ENCODE data around the gene RARB.

DNA sequence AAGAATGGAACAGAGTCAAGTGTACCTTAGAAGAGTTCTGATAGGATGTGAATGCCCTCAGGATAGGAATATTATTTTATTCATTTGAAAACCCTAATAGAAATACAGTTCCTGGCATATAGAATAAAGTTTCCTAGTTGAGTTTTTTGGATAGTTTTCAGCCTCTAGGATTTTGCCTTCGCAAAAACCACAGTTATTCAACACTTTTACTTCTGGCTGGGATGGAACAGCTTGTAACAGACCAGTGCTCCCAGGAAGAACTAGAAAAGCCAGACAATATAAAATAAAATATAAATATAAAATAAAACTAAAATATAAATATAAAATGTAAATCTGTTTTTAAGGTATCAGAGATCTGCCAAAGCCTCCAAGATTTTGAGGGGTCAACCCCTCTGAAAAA lies 27.5 kb upstream of the RARB start:
- TF ChIP-seq, protein P1, sequence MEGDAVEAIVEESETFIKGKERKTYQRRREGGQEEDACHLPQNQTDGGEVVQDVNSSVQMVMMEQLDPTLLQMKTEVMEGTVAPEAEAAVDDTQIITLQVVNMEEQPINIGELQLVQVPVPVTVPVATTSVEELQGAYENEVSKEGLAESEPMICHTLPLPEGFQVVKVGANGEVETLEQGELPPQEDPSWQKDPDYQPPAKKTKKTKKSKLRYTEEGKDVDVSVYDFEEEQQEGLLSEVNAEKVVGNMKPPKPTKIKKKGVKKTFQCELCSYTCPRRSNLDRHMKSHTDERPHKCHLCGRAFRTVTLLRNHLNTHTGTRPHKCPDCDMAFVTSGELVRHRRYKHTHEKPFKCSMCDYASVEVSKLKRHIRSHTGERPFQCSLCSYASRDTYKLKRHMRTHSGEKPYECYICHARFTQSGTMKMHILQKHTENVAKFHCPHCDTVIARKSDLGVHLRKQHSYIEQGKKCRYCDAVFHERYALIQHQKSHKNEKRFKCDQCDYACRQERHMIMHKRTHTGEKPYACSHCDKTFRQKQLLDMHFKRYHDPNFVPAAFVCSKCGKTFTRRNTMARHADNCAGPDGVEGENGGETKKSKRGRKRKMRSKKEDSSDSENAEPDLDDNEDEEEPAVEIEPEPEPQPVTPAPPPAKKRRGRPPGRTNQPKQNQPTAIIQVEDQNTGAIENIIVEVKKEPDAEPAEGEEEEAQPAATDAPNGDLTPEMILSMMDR (conservative IDR thresholded peaks at IDR 0.05; ENCODE audit: low read depth, low read length) = no peak
- no peak for TF ChIP-seq EZH2 (IDR thresholded peaks at IDR 0.05; ENCODE audit: borderline replicate concordance, low read depth, low read length, poor library complexity, severe bottlenecking)
